OCI-LY3 (cell line): ENCODE measurements around the gene RGMA.

ENCODE experiments used
- CTCF ChIP-seq: fragments of 200-600, 300-600 bp; sonication (generic); IDR thresholded peaks from 2 replicates; pipeline ENCODE4 v1.5.1; 2014; ENCODE audit warnings: antibody characterized with exemption, low read length, low read depth
- EZH2phosphoT487 ChIP-seq: fragments of 200-600 bp; shearing (Covaris generic); IDR thresholded peaks from 2 replicates; pipeline ENCODE4 v1.6.1; 2018; ENCODE audit warnings: antibody characterized with exemption, mixed run types, low read depth

GRCh38 chr15:93118904-93119303 lies 29.9 kb upstream of the RGMA start:
- no peak for TF ChIP-seq CTCF
- no peak for TF ChIP-seq EZH2phosphoT487
